ENCODE measurements around the gene MAP6. TPM values are rescaled to one million over a fixed set of nuclear protein-coding genes. Genes with fewer than 3 reads are reported as not detected.

MAP6 gene
- total RNA-seq, 4 donors from 2014 or later: 0.22 to 0.33 (median 0.25) TPM; not detected in 1

DNA sequence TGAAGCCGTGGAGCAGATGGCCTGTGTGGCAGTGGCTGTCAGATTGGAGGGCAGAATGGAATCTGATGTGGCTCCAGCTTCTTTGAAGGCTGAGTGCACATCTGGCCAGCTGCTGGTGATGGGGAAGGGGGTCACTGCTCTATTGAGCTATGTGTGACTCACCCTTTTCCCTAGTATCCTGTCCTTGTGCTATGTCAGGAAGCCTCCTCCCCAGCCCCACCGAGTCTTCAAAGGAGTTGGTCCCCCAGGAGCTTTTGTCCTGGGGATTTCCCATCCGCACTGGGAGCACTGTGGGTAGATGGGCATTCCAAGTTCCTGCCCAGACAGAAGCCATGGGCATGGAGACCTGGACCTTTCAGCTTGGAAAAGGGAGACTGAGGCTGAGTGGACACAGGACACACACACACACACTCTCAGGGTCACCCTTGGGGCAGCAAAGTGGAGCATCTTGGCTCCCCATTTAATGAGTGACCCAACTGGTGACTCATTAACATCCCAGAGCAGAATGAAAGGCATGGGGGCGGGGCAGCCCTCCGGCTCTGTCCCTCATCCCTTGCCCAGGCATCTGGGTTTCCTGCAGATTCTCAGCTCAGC, 103.5 kb downstream of the MAP6 start:
- peaks cover 31 to 46% of the 10 kb centered on the region in 2 donors for H3K4me1 ChIP-seq
- no peak for DNase-seq

DNA sequence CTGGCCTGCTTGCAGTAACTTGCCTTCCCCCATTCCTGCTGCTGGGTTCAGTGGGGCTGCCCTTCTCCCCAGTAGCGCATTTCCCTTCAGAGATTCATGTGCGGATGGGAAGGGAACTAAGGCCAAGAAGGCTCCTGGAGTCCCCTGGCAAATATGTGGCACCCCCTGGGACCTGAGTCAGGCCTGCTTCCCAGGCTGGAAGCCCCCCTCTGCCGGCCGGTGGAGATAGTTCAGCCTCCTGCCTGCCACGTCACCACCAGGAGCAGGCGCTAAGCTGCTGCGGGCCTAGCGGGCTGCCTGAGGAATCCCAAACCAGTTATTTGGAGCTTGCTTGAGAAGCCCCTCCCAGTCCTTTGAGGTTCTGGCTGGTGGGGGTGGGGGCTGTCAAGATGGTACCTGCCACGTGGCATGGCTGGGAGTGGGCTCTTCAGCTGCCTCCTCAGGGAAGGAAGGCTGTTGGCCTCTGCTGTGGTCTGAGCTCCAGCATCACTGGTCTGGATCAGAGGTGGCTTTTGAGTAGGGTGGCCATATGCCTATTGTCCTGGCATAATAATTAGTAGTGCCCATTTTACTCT, 104.8 kb downstream of the MAP6 start:
- intact Hi-C loops (cut with DNase I; ENCODE audit: low total_unique reads): no loop called here
- H3K36me3 ChIP-seq: peaks cover 0 to 25% of the 10 kb centered on the region in 2 donors
- no peaks in the 10 kb centered on the region for H3K27me3 ChIP-seq
- H3K27ac ChIP-seq: peak overlapping the region; percentile 95 to 100 (median 99)
- ATAC-seq (no peak), DNase-seq (peak in 1 of 2 donors; percentile 31)
- in situ Hi-C loops (cut with MboI; ENCODE audit: low sequenced_read_pairs in 4 of 4): no loop called here
- H3K9me3 ChIP-seq: no peaks in the 10 kb centered on the region
- TF ChIP-seq POLR2A (IDR thresholded peaks at IDR 0.05): no peak
- TF ChIP-seq, protein P1, sequence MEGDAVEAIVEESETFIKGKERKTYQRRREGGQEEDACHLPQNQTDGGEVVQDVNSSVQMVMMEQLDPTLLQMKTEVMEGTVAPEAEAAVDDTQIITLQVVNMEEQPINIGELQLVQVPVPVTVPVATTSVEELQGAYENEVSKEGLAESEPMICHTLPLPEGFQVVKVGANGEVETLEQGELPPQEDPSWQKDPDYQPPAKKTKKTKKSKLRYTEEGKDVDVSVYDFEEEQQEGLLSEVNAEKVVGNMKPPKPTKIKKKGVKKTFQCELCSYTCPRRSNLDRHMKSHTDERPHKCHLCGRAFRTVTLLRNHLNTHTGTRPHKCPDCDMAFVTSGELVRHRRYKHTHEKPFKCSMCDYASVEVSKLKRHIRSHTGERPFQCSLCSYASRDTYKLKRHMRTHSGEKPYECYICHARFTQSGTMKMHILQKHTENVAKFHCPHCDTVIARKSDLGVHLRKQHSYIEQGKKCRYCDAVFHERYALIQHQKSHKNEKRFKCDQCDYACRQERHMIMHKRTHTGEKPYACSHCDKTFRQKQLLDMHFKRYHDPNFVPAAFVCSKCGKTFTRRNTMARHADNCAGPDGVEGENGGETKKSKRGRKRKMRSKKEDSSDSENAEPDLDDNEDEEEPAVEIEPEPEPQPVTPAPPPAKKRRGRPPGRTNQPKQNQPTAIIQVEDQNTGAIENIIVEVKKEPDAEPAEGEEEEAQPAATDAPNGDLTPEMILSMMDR (IDR thresholded peaks at IDR 0.05 in 4 of 5, conservative IDR thresholded peaks at IDR 0.05 in 1 of 5): peak; percentile 30 to 47 (median 35)
- H3K4me1 ChIP-seq: peaks cover 40 to 55% of the 10 kb centered on the region in 2 donors
- H3K4me3 ChIP-seq: peak overlapping the region; percentile 90 to 98 (median 96)

More for the DNA sequence above, 103.5 kb downstream of the MAP6 start:
- intact Hi-C loops (cut with DNase I; ENCODE audit: low total_unique reads): no loop called here
- Histone ChIP-seq H3K27ac (peak overlapping the region; percentile 95 to 100 (median 99)), H3K9me3 (no peaks in the 10 kb centered on the region), H3K27me3 (no peaks in the 10 kb centered on the region), H3K4me3 (peak overlapping the region in 1 of 4 donors; percentile 97), H3K36me3 (peaks cover 0 to 38% of the 10 kb centered on the region in 2 donors)
- in situ Hi-C loops (cut with MboI; ENCODE audit: low sequenced_read_pairs in 4 of 4): no loop called here
- TF ChIP-seq, protein P1 (IDR thresholded peaks at IDR 0.05 in 4 of 5, conservative IDR thresholded peaks at IDR 0.05 in 1 of 5): no peak
- ATAC-seq: peak in 1 of 2 donors; percentile 19

DNA sequence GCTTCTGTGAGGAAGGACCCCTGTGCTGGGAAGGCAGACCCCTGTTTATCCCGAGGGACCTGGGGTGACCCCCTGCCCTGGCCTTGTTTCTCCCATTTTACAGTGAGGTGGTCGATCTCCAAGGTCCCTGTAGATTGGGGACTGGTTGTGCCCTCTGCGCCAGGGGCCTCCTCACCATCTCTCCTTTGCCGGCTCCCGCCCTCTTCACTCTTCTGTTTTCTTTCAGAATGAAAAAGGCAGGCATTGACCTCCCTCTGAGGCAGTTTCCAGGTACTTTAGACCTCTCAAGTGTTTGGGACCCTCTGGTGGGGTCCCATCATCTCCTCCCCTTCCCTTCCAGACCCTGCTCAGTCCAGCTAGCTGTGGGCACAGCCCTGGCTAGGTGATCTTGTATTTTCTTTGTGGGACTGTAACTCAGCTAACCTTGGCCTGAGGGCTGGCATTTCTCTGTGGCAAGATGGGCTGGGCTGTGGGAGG, 105.3 kb downstream of the MAP6 start:
- no peak for DNase-seq
- Histone ChIP-seq H3K27me3 (no peaks in the 10 kb centered on the region), H3K4me1 (peaks cover 45 to 60% of the 10 kb centered on the region in 2 donors), H3K27ac (peak overlapping the region; percentile 95 to 100 (median 99)), H3K36me3 (peaks cover 0 to 20% of the 10 kb centered on the region in 2 donors), H3K9me3 (no peaks in the 10 kb centered on the region), H3K4me3 (peak overlapping the region; percentile 90 to 98 (median 96))
- in situ Hi-C loops (cut with MboI; ENCODE audit: low sequenced_read_pairs in 4 of 4): no loop called here
- TF ChIP-seq, protein P1 (IDR thresholded peaks at IDR 0.05 in 4 of 5, conservative IDR thresholded peaks at IDR 0.05 in 1 of 5): no peak
- intact Hi-C loops (cut with DNase I; ENCODE audit: low total_unique reads): no loop called here
- ATAC-seq: no peak

DNA sequence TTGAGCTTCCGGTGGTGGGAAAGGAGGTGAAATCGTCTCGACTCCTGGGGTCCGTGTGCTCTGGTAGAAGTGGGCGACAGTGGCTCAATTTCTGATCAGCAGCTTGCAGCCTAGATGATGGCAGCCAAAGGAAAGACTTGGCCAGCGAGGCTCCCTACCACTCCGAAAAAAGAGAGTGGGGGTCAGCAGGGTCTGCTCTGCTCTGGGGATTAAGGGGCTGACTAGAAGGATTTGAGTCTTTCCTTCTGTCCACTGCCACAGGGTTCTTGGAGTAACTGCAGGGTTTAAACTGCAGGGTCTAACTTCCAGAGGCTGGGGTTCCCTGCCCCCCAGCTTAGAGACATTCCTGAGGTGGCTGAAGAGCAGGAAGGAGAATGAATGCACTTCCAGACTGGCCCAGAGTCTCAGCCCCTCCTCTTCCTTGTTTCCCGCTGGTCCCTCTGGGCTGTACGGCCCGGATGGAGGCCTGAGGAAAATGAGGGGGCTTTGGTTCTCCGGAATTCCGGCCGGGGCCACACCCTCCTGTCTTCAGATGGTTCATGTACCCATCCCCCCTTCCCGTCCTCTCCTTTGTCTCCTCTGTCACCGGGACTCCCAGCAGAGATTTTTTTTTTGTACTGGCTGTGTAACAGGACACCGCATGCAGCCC, 105.9 kb downstream of the MAP6 start:
- in situ Hi-C loops (cut with MboI; ENCODE audit: low sequenced_read_pairs in 4 of 4) (no loop called here), intact Hi-C loops (cut with DNase I; ENCODE audit: low total_unique reads) (no loop called here)
- ATAC-seq: peak in 1 of 2 donors; percentile 33
- peaks cover 50 to 66% of the 10 kb centered on the region in 2 donors for H3K4me1 ChIP-seq
- H3K27me3 ChIP-seq: no peaks in the 10 kb centered on the region
- H3K4me3 ChIP-seq: peak overlapping the region; percentile 90 to 98 (median 96)
- H3K27ac ChIP-seq: peak overlapping the region; percentile 95 to 100 (median 99)
- no peak for DNase-seq
- peaks cover 0 to 14% of the 10 kb centered on the region in 2 donors for H3K36me3 ChIP-seq
- TF ChIP-seq, protein P1 (IDR thresholded peaks at IDR 0.05 in 4 of 5, conservative IDR thresholded peaks at IDR 0.05 in 1 of 5): no peak
- TF ChIP-seq POLR2A (IDR thresholded peaks at IDR 0.05): no peak
- H3K9me3 ChIP-seq: no peaks in the 10 kb centered on the region
